ENCODE measurements around the gene KRT6A. TPM values are rescaled to one million over a fixed set of nuclear protein-coding genes. Genes with fewer than 3 reads are reported as not detected.

KRT6A gene
- polyA plus RNA-seq, 1 donor (not counting 4 experiments of a cell fraction or from before 2014, with no cell fraction given), result 12,338 TPM

- peak overlapping the region; percentile 92 for H3K9ac ChIP-seq (ENCODE audit: control insufficient read depth, extremely low read depth, insufficient read depth, low read length)
- peaks cover 14% of the 10 kb centered on the region for H4K20me1 ChIP-seq (ENCODE audit: control insufficient read depth, extremely low read depth, insufficient read depth, low read length)
- TF ChIP-seq EZH2 (IDR thresholded peaks at IDR 0.05; ENCODE audit: low read length), result no peak
- dilution Hi-C loops (cut with MboI; ENCODE audit: extremely low pct_ligation_motif_present, low sequenced_read_pairs), result no loop called here
- no peak for DNase-seq (ENCODE audit: low read depth, low spot score)
- H3K4me1 ChIP-seq (ENCODE audit: control insufficient read depth, extremely low read depth, insufficient read depth, low read length), result peaks cover 62% of the 10 kb centered on the region
- H3K4me2 ChIP-seq (ENCODE audit: control insufficient read depth, extremely low read depth, insufficient read depth, low read depth, low read length), result peak overlapping the region; percentile 96
- H3K27me3 ChIP-seq (ENCODE audit: control insufficient read depth, extremely low read depth, insufficient read depth, low read length), result no peaks in the 10 kb centered on the region
- no peaks in the 10 kb centered on the region for H3K9me1 ChIP-seq (ENCODE audit: control insufficient read depth, extremely low read depth, insufficient read depth, low read length)
- H2AFZ ChIP-seq (ENCODE audit: control insufficient read depth, low read length), result no peak overlapping the region
- peaks cover 16% of the 10 kb centered on the region for H3K79me2 ChIP-seq (ENCODE audit: control insufficient read depth, insufficient read depth, low read length)
- peak overlapping the region; percentile 99 for H3K27ac ChIP-seq (ENCODE audit: control insufficient read depth, insufficient read depth, low read length)
- FAIRE-seq, result no peak
- peaks cover 3 to 11% of the 10 kb centered on the region in 2 experiments for H3K36me3 ChIP-seq (ENCODE audit: control insufficient read depth in 2 of 2, extremely low read depth in 1 of 2, insufficient read depth in 2 of 2, low read length in 2 of 2)
- H3K4me3 ChIP-seq (ENCODE audit: control insufficient read depth in 2 of 3, extremely low read depth in 1 of 3, insufficient read depth in 2 of 3, low read depth in 1 of 3, low read length in 3 of 3), result peak overlapping the region; percentile 3 to 4 (median 4)
- no peaks in the 10 kb centered on the region for H3K9me3 ChIP-seq (ENCODE audit: control insufficient read depth, low read depth, low read length)
Measured at GRCh38 chr12:52496054-52496453, 3.0 kb upstream of the KRT6A start.

DNA sequence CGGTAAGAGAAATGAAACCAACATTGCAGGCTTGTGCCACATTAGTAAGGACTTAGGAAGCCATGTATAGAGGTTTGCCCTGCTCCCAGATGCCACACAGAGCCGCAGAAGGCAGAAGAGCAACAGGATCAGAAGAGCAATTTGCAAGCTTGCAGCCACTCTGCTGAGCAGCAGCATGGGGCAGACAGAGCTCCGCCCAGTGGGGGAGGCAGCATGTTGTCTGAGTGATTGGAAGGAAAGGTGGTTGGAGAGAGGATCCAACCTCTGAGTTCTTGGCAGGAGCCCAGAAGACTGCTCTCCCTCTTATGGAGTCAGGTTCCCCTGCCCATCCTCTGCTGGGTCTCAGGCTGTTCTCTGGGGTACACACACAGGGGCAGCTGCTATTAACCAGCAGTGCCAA, 2.3 kb upstream of the KRT6A start:
- peak overlapping the region; percentile 92 for H3K9ac ChIP-seq (ENCODE audit: control insufficient read depth, extremely low read depth, insufficient read depth, low read length)
- TF ChIP-seq EZH2 (IDR thresholded peaks at IDR 0.05; ENCODE audit: low read length), result no peak
- TF ChIP-seq, protein P1, sequence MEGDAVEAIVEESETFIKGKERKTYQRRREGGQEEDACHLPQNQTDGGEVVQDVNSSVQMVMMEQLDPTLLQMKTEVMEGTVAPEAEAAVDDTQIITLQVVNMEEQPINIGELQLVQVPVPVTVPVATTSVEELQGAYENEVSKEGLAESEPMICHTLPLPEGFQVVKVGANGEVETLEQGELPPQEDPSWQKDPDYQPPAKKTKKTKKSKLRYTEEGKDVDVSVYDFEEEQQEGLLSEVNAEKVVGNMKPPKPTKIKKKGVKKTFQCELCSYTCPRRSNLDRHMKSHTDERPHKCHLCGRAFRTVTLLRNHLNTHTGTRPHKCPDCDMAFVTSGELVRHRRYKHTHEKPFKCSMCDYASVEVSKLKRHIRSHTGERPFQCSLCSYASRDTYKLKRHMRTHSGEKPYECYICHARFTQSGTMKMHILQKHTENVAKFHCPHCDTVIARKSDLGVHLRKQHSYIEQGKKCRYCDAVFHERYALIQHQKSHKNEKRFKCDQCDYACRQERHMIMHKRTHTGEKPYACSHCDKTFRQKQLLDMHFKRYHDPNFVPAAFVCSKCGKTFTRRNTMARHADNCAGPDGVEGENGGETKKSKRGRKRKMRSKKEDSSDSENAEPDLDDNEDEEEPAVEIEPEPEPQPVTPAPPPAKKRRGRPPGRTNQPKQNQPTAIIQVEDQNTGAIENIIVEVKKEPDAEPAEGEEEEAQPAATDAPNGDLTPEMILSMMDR (optimal IDR thresholded peaks at IDR 0.05 in 1 of 3, IDR thresholded peaks at IDR 0.05 in 1 of 3, conservative IDR thresholded peaks at IDR 0.05 in 1 of 3; ENCODE audit: extremely low read depth in 1 of 3, insufficient read depth in 2 of 3, low read length in 3 of 3), result peak in 2 of 3 experiments; percentile 8 to 34

DNA sequence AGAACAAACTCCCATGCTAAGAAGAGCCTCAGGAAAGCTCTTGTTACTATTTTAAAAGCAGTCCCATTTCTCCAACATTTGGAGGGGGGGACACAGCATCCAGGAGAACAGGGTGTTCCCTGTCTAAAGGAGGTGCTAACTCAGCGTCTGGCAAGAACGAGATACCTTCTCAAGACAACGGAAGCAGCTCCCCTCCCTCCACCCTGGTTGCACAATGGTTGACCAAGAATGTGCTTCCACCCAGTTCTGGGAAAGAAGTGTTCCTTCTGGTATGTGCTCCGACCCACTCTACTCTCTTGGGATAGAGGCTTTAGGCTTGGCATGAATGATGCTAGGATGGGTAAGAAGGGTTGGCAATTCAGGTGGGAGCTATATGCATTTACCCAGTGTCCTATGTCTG, 1.5 kb upstream of the KRT6A start:
- peak; percentile 96 for DNase-seq (ENCODE audit: low read depth, low spot score)
- H3K4me3 ChIP-seq (ENCODE audit: control insufficient read depth in 2 of 3, extremely low read depth in 1 of 3, insufficient read depth in 2 of 3, low read depth in 1 of 3, low read length in 3 of 3), result peak overlapping the region in 2 of 3 experiments; percentile 31 to 72
- peaks cover 52% of the 10 kb centered on the region for H3K4me1 ChIP-seq (ENCODE audit: control insufficient read depth, extremely low read depth, insufficient read depth, low read length)
- TF ChIP-seq, protein P1 (optimal IDR thresholded peaks at IDR 0.05 in 1 of 3, IDR thresholded peaks at IDR 0.05 in 1 of 3, conservative IDR thresholded peaks at IDR 0.05 in 1 of 3; ENCODE audit: extremely low read depth in 1 of 3, insufficient read depth in 2 of 3, low read length in 3 of 3), result no peak
- H3K79me2 ChIP-seq (ENCODE audit: control insufficient read depth, insufficient read depth, low read length), result peaks cover 16% of the 10 kb centered on the region
- H3K27me3 ChIP-seq (ENCODE audit: control insufficient read depth, extremely low read depth, insufficient read depth, low read length), result no peaks in the 10 kb centered on the region
- H4K20me1 ChIP-seq (ENCODE audit: control insufficient read depth, extremely low read depth, insufficient read depth, low read length), result peaks cover 22% of the 10 kb centered on the region
- no peaks in the 10 kb centered on the region for H3K9me1 ChIP-seq (ENCODE audit: control insufficient read depth, extremely low read depth, insufficient read depth, low read length)
- peak; percentile 99 for FAIRE-seq
- dilution Hi-C loops (cut with MboI; ENCODE audit: extremely low pct_ligation_motif_present, low sequenced_read_pairs), result no loop called here
- H3K4me2 ChIP-seq (ENCODE audit: control insufficient read depth, extremely low read depth, insufficient read depth, low read depth, low read length), result peak overlapping the region; percentile 96
- H2AFZ ChIP-seq (ENCODE audit: control insufficient read depth, low read length), result no peak overlapping the region
- peak overlapping the region; percentile 99 for H3K27ac ChIP-seq (ENCODE audit: control insufficient read depth, insufficient read depth, low read length)
- H3K9ac ChIP-seq (ENCODE audit: control insufficient read depth, extremely low read depth, insufficient read depth, low read length), result peak overlapping the region; percentile 92
- no peaks in the 10 kb centered on the region for H3K9me3 ChIP-seq (ENCODE audit: control insufficient read depth, low read depth, low read length)
- H3K36me3 ChIP-seq (ENCODE audit: control insufficient read depth in 2 of 2, extremely low read depth in 1 of 2, insufficient read depth in 2 of 2, low read length in 2 of 2), result peaks cover 11 to 23% of the 10 kb centered on the region in 2 experiments

More for the DNA sequence above, 2.3 kb upstream of the KRT6A start:
- Histone ChIP-seq H4K20me1 (ENCODE audit: control insufficient read depth, extremely low read depth, insufficient read depth, low read length) (peaks cover 17% of the 10 kb centered on the region), H3K36me3 (ENCODE audit: control insufficient read depth in 2 of 2, extremely low read depth in 1 of 2, insufficient read depth in 2 of 2, low read length in 2 of 2) (peaks cover 6 to 14% of the 10 kb centered on the region in 2 experiments), H3K9me1 (ENCODE audit: control insufficient read depth, extremely low read depth, insufficient read depth, low read length) (no peaks in the 10 kb centered on the region), H3K27me3 (ENCODE audit: control insufficient read depth, extremely low read depth, insufficient read depth, low read length) (no peaks in the 10 kb centered on the region), H3K4me2 (ENCODE audit: control insufficient read depth, extremely low read depth, insufficient read depth, low read depth, low read length) (peak overlapping the region; percentile 96), H3K27ac (ENCODE audit: control insufficient read depth, insufficient read depth, low read length) (peak overlapping the region; percentile 99), H3K9me3 (ENCODE audit: control insufficient read depth, low read depth, low read length) (no peaks in the 10 kb centered on the region), H3K4me1 (ENCODE audit: control insufficient read depth, extremely low read depth, insufficient read depth, low read length) (peaks cover 61% of the 10 kb centered on the region), H2AFZ (ENCODE audit: control insufficient read depth, low read length) (no peak overlapping the region), H3K79me2 (ENCODE audit: control insufficient read depth, insufficient read depth, low read length) (peaks cover 16% of the 10 kb centered on the region), H3K4me3 (ENCODE audit: control insufficient read depth in 2 of 3, extremely low read depth in 1 of 3, insufficient read depth in 2 of 3, low read depth in 1 of 3, low read length in 3 of 3) (peak overlapping the region in 2 of 3 experiments; percentile 4 to 72)
- dilution Hi-C loops (cut with MboI; ENCODE audit: extremely low pct_ligation_motif_present, low sequenced_read_pairs), result no loop called here
- FAIRE-seq (peak; percentile 90), DNase-seq (ENCODE audit: low read depth, low spot score) (peak; percentile 81)

Measured in keratinocyte (primary cell).